IPS-15b (cell line): ENCODE measurements around the gene ARL15.

Experiments used
- H3K27me3 ChIP-seq: one replicate; pipeline ENCODE4 v1.6.1; 2013; ENCODE audit warnings: low read length; ENCODE audit not compliant: control insufficient read depth, insufficient read depth
- H3K36me3 ChIP-seq: one replicate; pipeline ENCODE4 v1.6.1; 2013; ENCODE audit warnings: low read length; ENCODE audit not compliant: control insufficient read depth, insufficient read depth
- H3K4me1 ChIP-seq: one replicate; pipeline ENCODE4 v1.6.1; 2013; ENCODE audit warnings: mild to moderate bottlenecking, low read length; ENCODE audit not compliant: control insufficient read depth, insufficient read depth
- H3K4me3 ChIP-seq: one replicate; pipeline ENCODE4 v1.5.1; 2013; ENCODE audit warnings: low read depth, low read length
- H3K9ac ChIP-seq: one replicate; pipeline ENCODE4 v1.6.1; 2013; ENCODE audit warnings: low read depth, mild to moderate bottlenecking, low read length
- H3K9me3 ChIP-seq: one replicate; pipeline ENCODE4 v1.6.1; 2013; ENCODE audit warnings: mild to moderate bottlenecking, low read length; ENCODE audit not compliant: control insufficient read depth, insufficient read depth

ARL15 gene

GRCh38 chr5:54159153-54159892, 151.1 kb downstream of the ARL15 start:
- H3K4me1 ChIP-seq: no peaks in the 10 kb centered on the region
- no peak overlapping the region for H3K9ac ChIP-seq
- H3K27me3 ChIP-seq: no peaks in the 10 kb centered on the region
- no peaks in the 10 kb centered on the region for H3K36me3 ChIP-seq
- no peak overlapping the region for H3K4me3 ChIP-seq
- H3K9me3 ChIP-seq: no peaks in the 10 kb centered on the region

GRCh38 chr5:54156577-54156976, 153.8 kb downstream of the ARL15 start:
- H3K4me1 ChIP-seq: no peaks in the 10 kb centered on the region
- H3K9ac ChIP-seq: no peak overlapping the region
- H3K36me3 ChIP-seq: no peaks in the 10 kb centered on the region
- H3K4me3 ChIP-seq: no peak overlapping the region
- no peaks in the 10 kb centered on the region for H3K27me3 ChIP-seq
- no peaks in the 10 kb centered on the region for H3K9me3 ChIP-seq

GRCh38 chr5:54150841-54151240, 159.5 kb downstream of the ARL15 start:
- H3K4me3 ChIP-seq: no peak overlapping the region
- no peaks in the 10 kb centered on the region for H3K4me1 ChIP-seq
- no peaks in the 10 kb centered on the region for H3K9me3 ChIP-seq
- no peak overlapping the region for H3K9ac ChIP-seq
- H3K36me3 ChIP-seq: no peaks in the 10 kb centered on the region
- H3K27me3 ChIP-seq: no peaks in the 10 kb centered on the region

GRCh38 chr5:54148858-54149257, 161.5 kb downstream of the ARL15 start:
- no peak overlapping the region for H3K9ac ChIP-seq
- H3K4me1 ChIP-seq: no peaks in the 10 kb centered on the region
- no peaks in the 10 kb centered on the region for H3K9me3 ChIP-seq
- H3K36me3 ChIP-seq: no peaks in the 10 kb centered on the region
- H3K27me3 ChIP-seq: no peaks in the 10 kb centered on the region
- no peak overlapping the region for H3K4me3 ChIP-seq

GRCh38 chr5:54148067-54148845, 162.1 kb downstream of the ARL15 start:
- Histone ChIP-seq H3K9ac (no peak overlapping the region), H3K4me3 (no peak overlapping the region), H3K27me3 (no peaks in the 10 kb centered on the region), H3K36me3 (no peaks in the 10 kb centered on the region), H3K4me1 (no peaks in the 10 kb centered on the region), H3K9me3 (no peaks in the 10 kb centered on the region)

- H3K36me3 ChIP-seq: no peaks in the 10 kb centered on the region
- no peaks in the 10 kb centered on the region for H3K4me1 ChIP-seq
- H3K9me3 ChIP-seq: no peaks in the 10 kb centered on the region
- no peak overlapping the region for H3K4me3 ChIP-seq
- H3K9ac ChIP-seq: no peak overlapping the region
- no peaks in the 10 kb centered on the region for H3K27me3 ChIP-seq
These were observed 163.5 kb downstream of the ARL15 start for GRCh38 chr5:54146916-54147315.

GRCh38 chr5:54146390-54146789, 164.0 kb downstream of the ARL15 start:
- no peaks in the 10 kb centered on the region for H3K27me3 ChIP-seq
- H3K4me1 ChIP-seq: no peaks in the 10 kb centered on the region
- H3K9ac ChIP-seq: no peak overlapping the region
- no peak overlapping the region for H3K4me3 ChIP-seq
- no peaks in the 10 kb centered on the region for H3K9me3 ChIP-seq
- no peaks in the 10 kb centered on the region for H3K36me3 ChIP-seq

GRCh38 chr5:54140247-54140840, 170.0 kb downstream of the ARL15 start:
- Histone ChIP-seq H3K4me3 (no peak overlapping the region), H3K27me3 (no peaks in the 10 kb centered on the region), H3K36me3 (no peaks in the 10 kb centered on the region), H3K9me3 (no peaks in the 10 kb centered on the region), H3K9ac (no peak overlapping the region), H3K4me1 (no peaks in the 10 kb centered on the region)

GRCh38 chr5:54136516-54137440, 173.6 kb downstream of the ARL15 start:
- H3K27me3 ChIP-seq: no peaks in the 10 kb centered on the region
- no peaks in the 10 kb centered on the region for H3K36me3 ChIP-seq
- no peaks in the 10 kb centered on the region for H3K9me3 ChIP-seq
- H3K4me1 ChIP-seq: no peaks in the 10 kb centered on the region
- no peak overlapping the region for H3K4me3 ChIP-seq
- H3K9ac ChIP-seq: no peak overlapping the region

- Histone ChIP-seq H3K9ac (no peak overlapping the region), H3K4me3 (no peak overlapping the region), H3K27me3 (no peaks in the 10 kb centered on the region), H3K9me3 (no peaks in the 10 kb centered on the region), H3K4me1 (no peaks in the 10 kb centered on the region), H3K36me3 (no peaks in the 10 kb centered on the region)
These were observed 175.3 kb downstream of the ARL15 start for GRCh38 chr5:54135042-54135441.

GRCh38 chr5:54133917-54134316, 176.5 kb downstream of the ARL15 start:
- Histone ChIP-seq H3K4me3 (no peak overlapping the region), H3K4me1 (no peaks in the 10 kb centered on the region), H3K9me3 (no peaks in the 10 kb centered on the region), H3K36me3 (no peaks in the 10 kb centered on the region), H3K27me3 (no peaks in the 10 kb centered on the region), H3K9ac (no peak overlapping the region)
